Vagina (tissue), 2 donors: Measurements from ENCODE around the gene CCR7.

Experiments used
- CTCF ChIP-seq, 3 experiments: fragments of 450-650 bp in 2 of 3; fragments of 200-600 bp in 1 of 3; sonication (generic) in 1 of 3; IDR thresholded peaks; one replicate each; pipeline ENCODE4 v1.5.1; 2017 to 2019; ENCODE audit warnings: antibody characterized with exemption in 3 of 3, mild to moderate bottlenecking in 2 of 3, moderate library complexity in 2 of 3
- POLR2A ChIP-seq, 2 donors: fragments of 450-650 bp; IDR thresholded peaks; one replicate each; pipeline ENCODE4 v1.6.1; 2017; ENCODE audit warnings: antibody characterized with exemption in 2 of 2, mild to moderate bottlenecking in 2 of 2, moderate library complexity in 2 of 2
- POLR2AphosphoS5 ChIP-seq, 2 donors: sonication (generic); formaldehyde crosslinking; IDR thresholded peaks; one replicate each; pipeline ENCODE4 v1.9.0; 2017; ENCODE audit warnings: antibody characterized with exemption in 2 of 2, mild to moderate bottlenecking in 2 of 2, low read depth in 1 of 2; ENCODE audit not compliant: insufficient read depth in 1 of 2

GRCh38 chr17:40554646-40555295 is 10.5 kb downstream of the CCR7 start:
- TF ChIP-seq POLR2A (IDR thresholded peaks at IDR 0.05) (no peak), CTCF (IDR thresholded peaks at IDR 0.05) (no peak), POLR2AphosphoS5 (IDR thresholded peaks at IDR 0.05; ENCODE audit: insufficient read depth in 1 of 2, low read depth in 1 of 2) (no peak)
